ENCODE data around the gene IL17REL. TPM values are rescaled to one million over a fixed set of nuclear protein-coding genes. Genes with fewer than 3 reads are reported as not detected.
A peak's percentile ranks its signal among the peaks of the same experiment; 100 is the strongest.

The IL17REL gene
- total RNA-seq, 2 donors from 2014 or later, result not detected

- ATAC-seq (no peak), DNase-seq (peak in 1 of 3 donors; percentile 15)
- H3K27me3 Mint-ChIP-seq, result no peaks in the 10 kb centered on the region
- H3K4me3 Mint-ChIP-seq, result peak overlapping the region; percentile 28
- peaks cover 35% of the 10 kb centered on the region for H3K4me1 Mint-ChIP-seq
- H3K27ac Mint-ChIP-seq, result peak overlapping the region; percentile 98
- no peaks in the 10 kb centered on the region for H3K36me3 Mint-ChIP-seq (ENCODE audit: low read depth)
- H3K9me3 ChIP-seq (ENCODE audit: control insufficient read depth, low read length, poor library complexity, severe bottlenecking), result no peaks in the 10 kb centered on the region
Measured at GRCh38 chr22:49966041-49966773, 46.4 kb downstream of the IL17REL start.

- H3K9me3 ChIP-seq (ENCODE audit: control insufficient read depth, low read length, poor library complexity, severe bottlenecking), result no peaks in the 10 kb centered on the region
- H3K36me3 Mint-ChIP-seq (ENCODE audit: low read depth), result no peaks in the 10 kb centered on the region
- no peaks in the 10 kb centered on the region for H3K27me3 Mint-ChIP-seq
- H3K4me1 Mint-ChIP-seq, result peaks cover 27% of the 10 kb centered on the region
- DNase-seq, result peak in 1 of 3 donors; percentile 11
- ATAC-seq, result no peak
- peak overlapping the region; percentile 93 for H3K4me3 Mint-ChIP-seq
- peak overlapping the region; percentile 98 for H3K27ac Mint-ChIP-seq
Measured at GRCh38 chr22:49965091-49966040, 47.2 kb downstream of the IL17REL start.

- Mint-ChIP-seq H3K4me3 (peak overlapping the region; percentile 93), H3K4me1 (peaks cover 28% of the 10 kb centered on the region), H3K27ac (peak overlapping the region; percentile 98), H3K36me3 (ENCODE audit: low read depth) (no peaks in the 10 kb centered on the region), H3K27me3 (no peaks in the 10 kb centered on the region)
- ATAC-seq, result no peak
- no peaks in the 10 kb centered on the region for H3K9me3 ChIP-seq (ENCODE audit: control insufficient read depth, low read length, poor library complexity, severe bottlenecking)
- DNase-seq, result peak in 2 of 3 donors; percentile 23 to 40
Measured at GRCh38 chr22:49964136-49965090, 48.2 kb downstream of the IL17REL start.

- H3K36me3 Mint-ChIP-seq (ENCODE audit: low read depth), result no peaks in the 10 kb centered on the region
- H3K27me3 Mint-ChIP-seq, result no peaks in the 10 kb centered on the region
- peak overlapping the region; percentile 93 for H3K4me3 Mint-ChIP-seq
- DNase-seq (peak; percentile 5 to 9 (median 7)), ATAC-seq (no peak)
- no peaks in the 10 kb centered on the region for H3K9me3 ChIP-seq (ENCODE audit: control insufficient read depth, low read length, poor library complexity, severe bottlenecking)
- H3K27ac Mint-ChIP-seq, result peak overlapping the region; percentile 98
- H3K4me1 Mint-ChIP-seq, result peaks cover 33% of the 10 kb centered on the region
Measured at GRCh38 chr22:49963647-49964026, 48.9 kb downstream of the IL17REL start.

- H3K4me3 Mint-ChIP-seq, result peak overlapping the region; percentile 93
- peak overlapping the region; percentile 98 for H3K27ac Mint-ChIP-seq
- peaks cover 32% of the 10 kb centered on the region for H3K4me1 Mint-ChIP-seq
- DNase-seq (peak in 2 of 3 donors; percentile 9 to 13), ATAC-seq (no peak)
- H3K9me3 ChIP-seq (ENCODE audit: control insufficient read depth, low read length, poor library complexity, severe bottlenecking), result no peaks in the 10 kb centered on the region
- no peaks in the 10 kb centered on the region for H3K27me3 Mint-ChIP-seq
- no peaks in the 10 kb centered on the region for H3K36me3 Mint-ChIP-seq (ENCODE audit: low read depth)
Measured at GRCh38 chr22:49962751-49963646, 49.6 kb downstream of the IL17REL start.

- ATAC-seq (peak; percentile 54), DNase-seq (peak; percentile 77 to 91 (median 80))
- Mint-ChIP-seq H3K27me3 (no peaks in the 10 kb centered on the region), H3K27ac (peak overlapping the region; percentile 98), H3K4me1 (peaks cover 25% of the 10 kb centered on the region), H3K4me3 (peak overlapping the region; percentile 93), H3K36me3 (ENCODE audit: low read depth) (no peaks in the 10 kb centered on the region)
- H3K9me3 ChIP-seq (ENCODE audit: control insufficient read depth, low read length, poor library complexity, severe bottlenecking), result no peaks in the 10 kb centered on the region
Measured at GRCh38 chr22:49962012-49962750, 50.4 kb downstream of the IL17REL start.

- Mint-ChIP-seq H3K4me1 (peaks cover 24% of the 10 kb centered on the region), H3K36me3 (ENCODE audit: low read depth) (no peaks in the 10 kb centered on the region), H3K27me3 (no peaks in the 10 kb centered on the region), H3K4me3 (peak overlapping the region; percentile 93), H3K27ac (peak overlapping the region; percentile 98)
- DNase-seq, result no peak
- H3K9me3 ChIP-seq (ENCODE audit: control insufficient read depth, low read length, poor library complexity, severe bottlenecking), result no peaks in the 10 kb centered on the region
- no peak for ATAC-seq
Measured at GRCh38 chr22:49961601-49962011, 51.0 kb downstream of the IL17REL start.

GRCh38 chr22:49961005-49961600, 51.5 kb downstream of the IL17REL start:
- no peaks in the 10 kb centered on the region for H3K9me3 ChIP-seq (ENCODE audit: control insufficient read depth, low read length, poor library complexity, severe bottlenecking)
- Mint-ChIP-seq H3K27ac (peak overlapping the region; percentile 98), H3K27me3 (no peaks in the 10 kb centered on the region), H3K36me3 (ENCODE audit: low read depth) (no peaks in the 10 kb centered on the region), H3K4me3 (peak overlapping the region; percentile 93), H3K4me1 (peaks cover 23% of the 10 kb centered on the region)
- no peak for ATAC-seq
- peak in 2 of 3 donors; percentile 26 for DNase-seq

GRCh38 chr22:49960159-49961004, 52.2 kb downstream of the IL17REL start, which contains the start of gene PIM3:
PIM3 (plus strand) TSS chr22:49960772; CDS start chr22:49960948, 176 bp downstream.
- Mint-ChIP-seq H3K4me3 (peak within 1 kb of the TSS; percentile 93), H3K4me1 (peaks cover 22% of the 10 kb centered on the region), H3K27ac (peak within 1 kb of the TSS; percentile 98), H3K27me3 (no peaks in the 10 kb centered on the region), H3K36me3 (ENCODE audit: low read depth) (no peaks in the 10 kb centered on the region)
- DNase-seq (peak; percentile 84 to 88 (median 84)), ATAC-seq (peak; percentile 70)
- H3K9me3 ChIP-seq (ENCODE audit: control insufficient read depth, low read length, poor library complexity, severe bottlenecking), result no peaks in the 10 kb centered on the region

GRCh38 chr22:49959782-49960158, 52.8 kb downstream of the IL17REL start:
- no peaks in the 10 kb centered on the region for H3K9me3 ChIP-seq (ENCODE audit: control insufficient read depth, low read length, poor library complexity, severe bottlenecking)
- DNase-seq (no peak), ATAC-seq (no peak)
- Mint-ChIP-seq H3K27me3 (no peaks in the 10 kb centered on the region), H3K4me1 (peaks cover 20% of the 10 kb centered on the region), H3K27ac (peak overlapping the region; percentile 69), H3K36me3 (ENCODE audit: low read depth) (no peaks in the 10 kb centered on the region), H3K4me3 (peak overlapping the region; percentile 83)

Measured in T-helper 17 cell (primary cell).